Measurements from ENCODE around the gene LEF1. TPM values are rescaled to one million over a fixed set of nuclear protein-coding genes. Genes with fewer than 3 reads are reported as not detected.

The LEF1 gene
- total RNA-seq, 2 donors from 2014 or later = 22.4 to 26.8 TPM

DNA sequence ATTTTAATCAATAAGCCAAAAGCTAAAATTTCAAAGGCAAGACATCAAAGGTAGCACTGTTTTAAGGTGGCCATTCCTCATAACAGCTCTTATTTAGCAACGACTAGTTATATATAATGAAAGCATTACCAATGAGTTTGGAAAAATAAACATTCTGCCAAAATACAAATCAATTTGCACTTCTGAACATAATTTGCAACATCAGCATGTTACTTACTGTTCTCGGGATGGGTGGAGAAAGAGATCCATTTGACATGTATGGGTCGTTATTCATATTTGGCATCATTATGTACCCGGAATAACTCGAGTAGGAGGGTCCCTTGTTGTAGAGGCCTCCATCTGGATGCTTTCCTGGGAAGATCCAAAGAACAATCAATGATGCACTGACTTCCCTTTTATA is 5.4 kb downstream of the LEF1 start:
- intact Hi-C loops (cut with DNase I) = no loop called here
- no peaks in the 10 kb centered on the region for H3K4me1 ChIP-seq (replicated peaks)
- TF ChIP-seq POLR2A (IDR thresholded peaks at IDR 0.05) (no peak), POLR2AphosphoS5 (IDR thresholded peaks at IDR 0.05) (no peak)
- TF ChIP-seq, protein P1, sequence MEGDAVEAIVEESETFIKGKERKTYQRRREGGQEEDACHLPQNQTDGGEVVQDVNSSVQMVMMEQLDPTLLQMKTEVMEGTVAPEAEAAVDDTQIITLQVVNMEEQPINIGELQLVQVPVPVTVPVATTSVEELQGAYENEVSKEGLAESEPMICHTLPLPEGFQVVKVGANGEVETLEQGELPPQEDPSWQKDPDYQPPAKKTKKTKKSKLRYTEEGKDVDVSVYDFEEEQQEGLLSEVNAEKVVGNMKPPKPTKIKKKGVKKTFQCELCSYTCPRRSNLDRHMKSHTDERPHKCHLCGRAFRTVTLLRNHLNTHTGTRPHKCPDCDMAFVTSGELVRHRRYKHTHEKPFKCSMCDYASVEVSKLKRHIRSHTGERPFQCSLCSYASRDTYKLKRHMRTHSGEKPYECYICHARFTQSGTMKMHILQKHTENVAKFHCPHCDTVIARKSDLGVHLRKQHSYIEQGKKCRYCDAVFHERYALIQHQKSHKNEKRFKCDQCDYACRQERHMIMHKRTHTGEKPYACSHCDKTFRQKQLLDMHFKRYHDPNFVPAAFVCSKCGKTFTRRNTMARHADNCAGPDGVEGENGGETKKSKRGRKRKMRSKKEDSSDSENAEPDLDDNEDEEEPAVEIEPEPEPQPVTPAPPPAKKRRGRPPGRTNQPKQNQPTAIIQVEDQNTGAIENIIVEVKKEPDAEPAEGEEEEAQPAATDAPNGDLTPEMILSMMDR (IDR thresholded peaks at IDR 0.05) = no peak
- WGBS = 82% methylated on average over 5 of the region's 5 CpGs
- no peaks in the 10 kb centered on the region for H3K36me3 ChIP-seq
- H3K27ac ChIP-seq = no peak overlapping the region
- peaks cover 33% of the 10 kb centered on the region for H3K27me3 ChIP-seq (replicated peaks; ENCODE audit: insufficient read depth)
- DNase-seq (ENCODE audit: low spot score) = no peak
- no peaks in the 10 kb centered on the region for H3K9me3 ChIP-seq
- H3K4me3 ChIP-seq = no peak overlapping the region

DNA sequence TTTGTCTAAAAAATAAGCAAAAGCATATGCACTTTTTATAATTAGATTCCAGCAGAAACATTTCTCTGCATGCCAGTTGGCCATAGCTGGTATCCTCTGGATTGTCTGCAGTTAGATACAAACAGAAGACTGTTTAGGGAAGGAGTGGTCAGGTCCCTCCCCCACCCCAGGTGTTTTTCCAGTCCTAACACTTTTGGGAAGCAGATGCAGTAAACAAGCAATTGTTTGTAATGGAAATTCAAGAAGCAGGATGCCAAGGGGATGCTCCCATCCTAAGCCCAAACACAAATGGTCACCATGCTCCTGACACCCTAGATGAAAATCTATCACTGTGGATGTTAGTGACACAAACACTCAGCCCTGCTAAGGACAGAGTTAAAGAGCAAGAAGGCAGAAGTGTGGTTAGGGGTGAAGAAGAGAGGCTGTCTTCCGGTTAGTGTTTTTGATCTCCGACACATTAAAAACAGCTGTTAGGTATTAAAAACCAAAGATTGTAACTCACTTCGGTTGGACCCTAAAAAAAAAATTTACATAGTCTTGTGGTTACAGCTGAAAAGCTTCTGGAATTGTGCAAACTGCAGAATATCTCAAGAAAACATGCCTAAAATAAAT is 7.9 kb downstream of the LEF1 start:
- H3K27me3 ChIP-seq (replicated peaks; ENCODE audit: insufficient read depth) = peaks cover 25% of the 10 kb centered on the region
- H3K9me3 ChIP-seq = no peaks in the 10 kb centered on the region
- no peaks in the 10 kb centered on the region for H3K4me1 ChIP-seq (replicated peaks)
- H3K36me3 ChIP-seq = no peaks in the 10 kb centered on the region
- WGBS = 56% methylated on average over 3 of the region's 3 CpGs
- H3K4me3 ChIP-seq = no peak overlapping the region
- H3K27ac ChIP-seq = no peak overlapping the region
- TF ChIP-seq, protein P1 (IDR thresholded peaks at IDR 0.05) = no peak
- TF ChIP-seq POLR2A (IDR thresholded peaks at IDR 0.05) = no peak
- TF ChIP-seq POLR2AphosphoS5 (IDR thresholded peaks at IDR 0.05) = no peak
- no peak for DNase-seq (ENCODE audit: low spot score)
- intact Hi-C loops (cut with DNase I) = no loop called here

DNA sequence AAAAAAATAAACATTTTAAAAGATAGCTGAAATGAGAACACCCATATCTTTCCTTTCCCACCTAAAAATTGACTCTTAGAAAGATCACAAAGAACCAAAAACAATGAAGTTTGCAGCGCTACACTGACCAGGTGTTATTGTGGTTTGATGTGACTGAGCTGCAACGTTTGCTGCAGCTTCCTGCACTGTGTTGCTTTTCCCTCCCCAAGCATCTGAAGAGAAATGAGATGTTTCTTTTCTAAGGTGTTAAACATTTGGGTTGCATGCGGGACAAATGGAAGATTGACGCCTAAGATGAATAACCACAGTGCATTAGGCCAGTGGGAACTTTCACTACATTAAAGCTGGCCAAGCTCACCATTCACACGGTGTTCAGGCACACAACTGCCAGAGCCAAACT is 8.9 kb downstream of the LEF1 start:
- H3K27ac ChIP-seq = no peak overlapping the region
- no peaks in the 10 kb centered on the region for H3K36me3 ChIP-seq
- intact Hi-C loops (cut with DNase I) = no loop called here
- peaks cover 17% of the 10 kb centered on the region for H3K27me3 ChIP-seq (replicated peaks; ENCODE audit: insufficient read depth)
- no peak overlapping the region for H3K4me3 ChIP-seq
- DNase-seq (ENCODE audit: low spot score) = no peak
- H3K9me3 ChIP-seq = no peaks in the 10 kb centered on the region
- 68% methylated on average over 5 of the region's 5 CpGs for WGBS
- TF ChIP-seq, protein P1 (IDR thresholded peaks at IDR 0.05) = no peak
- TF ChIP-seq POLR2A (IDR thresholded peaks at IDR 0.05) (no peak), POLR2AphosphoS5 (IDR thresholded peaks at IDR 0.05) (no peak)
- H3K4me1 ChIP-seq (replicated peaks) = no peaks in the 10 kb centered on the region

DNA sequence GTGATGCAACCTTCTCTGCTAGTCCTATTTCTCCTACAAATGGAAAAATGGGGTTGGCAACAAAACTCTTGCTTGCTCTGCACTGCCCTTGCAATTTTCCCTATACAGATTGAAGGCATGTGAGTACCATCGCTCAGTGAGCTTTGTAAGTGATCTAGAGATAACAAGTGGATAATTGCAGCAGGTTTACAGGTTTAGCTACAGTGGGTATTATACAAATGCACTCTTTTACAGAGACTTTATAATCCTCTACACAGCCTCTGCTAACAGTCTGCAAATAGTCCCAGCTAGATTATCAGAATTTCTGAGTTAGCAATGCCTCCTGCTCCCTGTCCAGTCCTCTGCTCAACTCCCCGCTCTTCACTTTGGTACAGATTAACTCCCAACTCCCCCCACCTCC is 11.1 kb downstream of the LEF1 start:
- DNase-seq (ENCODE audit: low spot score) = no peak
- H3K27me3 ChIP-seq (replicated peaks; ENCODE audit: insufficient read depth) = peaks cover under 1% of the 10 kb centered on the region
- no peak overlapping the region for H3K4me3 ChIP-seq
- TF ChIP-seq, protein P1 (IDR thresholded peaks at IDR 0.05) = no peak
- no peak for TF ChIP-seq POLR2A (IDR thresholded peaks at IDR 0.05)
- no peak for TF ChIP-seq POLR2AphosphoS5 (IDR thresholded peaks at IDR 0.05)
- no peaks in the 10 kb centered on the region for H3K4me1 ChIP-seq (replicated peaks)
- 58% methylated on average over 2 of the region's 2 CpGs for WGBS
- intact Hi-C loops (cut with DNase I) = no loop called here
- no peak overlapping the region for H3K27ac ChIP-seq
- no peaks in the 10 kb centered on the region for H3K9me3 ChIP-seq
- no peaks in the 10 kb centered on the region for H3K36me3 ChIP-seq

DNA sequence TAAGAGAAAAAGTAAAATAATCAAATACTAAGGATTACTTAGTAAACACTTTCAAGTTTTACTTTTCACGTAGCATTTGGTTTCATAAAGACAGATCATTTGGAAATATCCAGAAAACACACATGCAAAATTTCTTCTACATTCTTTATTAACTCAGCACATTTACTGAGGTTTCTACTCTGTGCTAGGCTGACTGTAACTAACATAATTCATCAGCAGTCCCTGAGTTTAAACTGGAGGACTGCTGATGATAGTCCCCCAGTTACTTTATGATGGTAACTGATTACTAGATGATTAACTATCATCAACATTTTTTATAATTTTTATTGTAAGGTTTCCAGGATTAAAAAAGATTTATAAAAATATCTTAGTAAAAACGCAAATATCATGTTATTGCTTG is 12.3 kb downstream of the LEF1 start:
- Histone ChIP-seq H3K27me3 (replicated peaks; ENCODE audit: insufficient read depth) (no peaks in the 10 kb centered on the region), H3K36me3 (no peaks in the 10 kb centered on the region), H3K4me3 (no peak overlapping the region), H3K27ac (no peak overlapping the region), H3K9me3 (no peaks in the 10 kb centered on the region), H3K4me1 (replicated peaks) (no peaks in the 10 kb centered on the region)
- TF ChIP-seq POLR2A (IDR thresholded peaks at IDR 0.05) (no peak), POLR2AphosphoS5 (IDR thresholded peaks at IDR 0.05) (no peak)
- TF ChIP-seq, protein P1 (IDR thresholded peaks at IDR 0.05) = no peak
- DNase-seq (ENCODE audit: low spot score) = no peak
- WGBS = 78% methylated on average over 2 of the region's 2 CpGs
- intact Hi-C loops (cut with DNase I) = no loop called here

All from prostate gland (tissue), 2 donors.